HG02973 (cell line): ENCODE measurements around the gene TUBGCP4.

ENCODE experiments used
- ATAC-seq: cut with Tn5 transposase; IDR thresholded peaks from one replicate; pipeline ENCODE4 v1.9.1; 2021; ENCODE audit warnings: moderate library complexity; ENCODE audit not compliant: unreplicated experiment

The TUBGCP4 gene

GRCh38 chr15:43402255-43402654, 31.4 kb downstream of the TUBGCP4 start:
- ATAC-seq = no peak

GRCh38 chr15:43403616-43404015, 32.7 kb downstream of the TUBGCP4 start:
- ATAC-seq = no peak

GRCh38 chr15:43404130-43404529, 33.2 kb downstream of the TUBGCP4 start:
- no peak for ATAC-seq

- no peak for ATAC-seq
Observed at GRCh38 chr15:43406189-43406588, 35.3 kb downstream of the TUBGCP4 start.

GRCh38 chr15:43406808-43407207, 35.9 kb downstream of the TUBGCP4 start:
- ATAC-seq = no peak

- no peak for ATAC-seq
Observed at GRCh38 chr15:43408789-43409188, 37.9 kb downstream of the TUBGCP4 start.

GRCh38 chr15:43410572-43411214, 39.8 kb downstream of the TUBGCP4 start:
- ATAC-seq = no peak

GRCh38 chr15:43412096-43412495, 41.2 kb downstream of the TUBGCP4 start:
- ATAC-seq = no peak

- no peak for ATAC-seq
Observed at GRCh38 chr15:43414196-43414595, 43.3 kb downstream of the TUBGCP4 start.

- no peak for ATAC-seq
Observed at GRCh38 chr15:43420435-43420834, 49.5 kb downstream of the TUBGCP4 start.

GRCh38 chr15:43420876-43421275, 50.0 kb downstream of the TUBGCP4 start:
- ATAC-seq = no peak

GRCh38 chr15:43423793-43424192, 52.9 kb downstream of the TUBGCP4 start:
- ATAC-seq = no peak

- no peak for ATAC-seq
Observed at GRCh38 chr15:43429687-43430086, 58.8 kb downstream of the TUBGCP4 start.

- no peak for ATAC-seq
Observed at GRCh38 chr15:43433165-43433564, 62.3 kb downstream of the TUBGCP4 start.

GRCh38 chr15:43433661-43434303, 62.9 kb downstream of the TUBGCP4 start:
- no peak for ATAC-seq

- no peak for ATAC-seq
Observed at GRCh38 chr15:43434446-43434845, 63.5 kb downstream of the TUBGCP4 start.

GRCh38 chr15:43436395-43436794, 65.5 kb downstream of the TUBGCP4 start:
- ATAC-seq = no peak

GRCh38 chr15:43439268-43439667, 68.4 kb downstream of the TUBGCP4 start:
- no peak for ATAC-seq

- ATAC-seq = peak; percentile 68
Observed at GRCh38 chr15:43440721-43441281, 69.9 kb downstream of the TUBGCP4 start.

GRCh38 chr15:43441316-43441715, 70.4 kb downstream of the TUBGCP4 start:
- ATAC-seq = no peak

- no peak for ATAC-seq
Observed at GRCh38 chr15:43446344-43446743, 75.4 kb downstream of the TUBGCP4 start.

GRCh38 chr15:43449981-43450380, 79.1 kb downstream of the TUBGCP4 start:
- ATAC-seq = no peak
